Measurements from ENCODE around the gene PARN. TPM values are rescaled to one million over a fixed set of nuclear protein-coding genes. Genes with fewer than 3 reads are reported as not detected.

The PARN gene
- total RNA-seq, 1 experiment from 2014 or later = 37.7 TPM

GRCh38 chr16:14492614-14493013 lies 137.4 kb downstream of the PARN start:
- H3K4me3 Mint-ChIP-seq = no peak overlapping the region
- peaks cover 47% of the 10 kb centered on the region for H3K4me1 Mint-ChIP-seq
- no peak for ATAC-seq
- peak overlapping the region; percentile 33 for H3K27ac Mint-ChIP-seq
- no peak for TF ChIP-seq E2F1 (CRISPR knock-in tag; IDR thresholded peaks at IDR 0.05)
- TF ChIP-seq E2F5 (CRISPR knock-in tag; IDR thresholded peaks at IDR 0.05) = no peak
- no peak for TF ChIP-seq ZNF425 (CRISPR knock-in tag; conservative IDR thresholded peaks at IDR 0.05)
- TF ChIP-seq EMX1 (CRISPR knock-in tag; IDR thresholded peaks at IDR 0.05) = no peak
- TF ChIP-seq MLX (CRISPR knock-in tag; IDR thresholded peaks at IDR 0.05) = no peak
- TF ChIP-seq ATF6 (CRISPR knock-in tag; IDR thresholded peaks at IDR 0.05) = no peak
- TF ChIP-seq NR1H2 (CRISPR knock-in tag; IDR thresholded peaks at IDR 0.05) = no peak
- no peak for TF ChIP-seq PREB (CRISPR knock-in tag; IDR thresholded peaks at IDR 0.05; ENCODE audit: borderline replicate concordance)
- TF ChIP-seq GABPB1 (CRISPR knock-in tag; IDR thresholded peaks at IDR 0.05) = no peak
- TF ChIP-seq JAZF1 (CRISPR knock-in tag; IDR thresholded peaks at IDR 0.05) = no peak
- DNase-seq (ENCODE audit: low spot score) = no peak
- no peaks in the 10 kb centered on the region for H3K9me3 Mint-ChIP-seq
- CTCF ChIA-PET = no interaction called here
- no peaks in the 10 kb centered on the region for H3K27me3 Mint-ChIP-seq (ENCODE audit: low read depth)
- POLR2A ChIA-PET = no interaction called here
- H3K36me3 Mint-ChIP-seq = no peaks in the 10 kb centered on the region

GRCh38 chr16:14491861-14492529 lies 138.1 kb downstream of the PARN start:
- ChIA-PET POLR2A (no interaction called here), CTCF (interaction anchor here (1.4 kb wide), 1 partner anchor 18 kb away, joined by 5 read pairs; no protein-coding TSS in a partner anchor)
- DNase-seq (ENCODE audit: low spot score) (no peak), ATAC-seq (no peak)
- Mint-ChIP-seq H3K9me3 (no peaks in the 10 kb centered on the region), H3K4me3 (no peak overlapping the region), H3K36me3 (no peaks in the 10 kb centered on the region), H3K4me1 (peaks cover 50% of the 10 kb centered on the region), H3K27ac (peak overlapping the region; percentile 33), H3K27me3 (ENCODE audit: low read depth) (no peaks in the 10 kb centered on the region)
- TF ChIP-seq MLX (CRISPR knock-in tag; IDR thresholded peaks at IDR 0.05) (no peak), NR2C2 (CRISPR knock-in tag; IDR thresholded peaks at IDR 0.05) (no peak), FOXK1 (CRISPR knock-in tag; IDR thresholded peaks at IDR 0.05) (no peak), RELA (CRISPR knock-in tag; IDR thresholded peaks at IDR 0.05; ENCODE audit: borderline replicate concordance) (no peak), FOXJ3 (CRISPR knock-in tag; IDR thresholded peaks at IDR 0.05; ENCODE audit: borderline replicate concordance) (no peak), NFATC4 (CRISPR knock-in tag; IDR thresholded peaks at IDR 0.05) (no peak), ZNF281 (CRISPR knock-in tag; IDR thresholded peaks at IDR 0.05) (no peak), ATF6 (CRISPR knock-in tag; IDR thresholded peaks at IDR 0.05) (no peak), ZBTB43 (CRISPR knock-in tag; IDR thresholded peaks at IDR 0.05) (no peak)

Data from WTC11 (cell line).